GM21423 (cell line): Measurements from ENCODE around the gene SLC66A1.
"Not testable (repeated sequence)": the region's sequence is repeated elsewhere in the genome, so short reads cannot be mapped to it uniquely, and the experiment has no call there.

Source experiments
- ATAC-seq: cut with Tn5 transposase; IDR thresholded peaks from one replicate; pipeline ENCODE4 v1.9.1; 2021; ENCODE audit warnings: mild to moderate bottlenecking, moderate library complexity; ENCODE audit not compliant: unreplicated experiment

SLC66A1 gene, protein sequence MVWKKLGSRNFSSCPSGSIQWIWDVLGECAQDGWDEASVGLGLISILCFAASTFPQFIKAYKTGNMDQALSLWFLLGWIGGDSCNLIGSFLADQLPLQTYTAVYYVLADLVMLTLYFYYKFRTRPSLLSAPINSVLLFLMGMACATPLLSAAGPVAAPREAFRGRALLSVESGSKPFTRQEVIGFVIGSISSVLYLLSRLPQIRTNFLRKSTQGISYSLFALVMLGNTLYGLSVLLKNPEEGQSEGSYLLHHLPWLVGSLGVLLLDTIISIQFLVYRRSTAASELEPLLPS

DNA sequence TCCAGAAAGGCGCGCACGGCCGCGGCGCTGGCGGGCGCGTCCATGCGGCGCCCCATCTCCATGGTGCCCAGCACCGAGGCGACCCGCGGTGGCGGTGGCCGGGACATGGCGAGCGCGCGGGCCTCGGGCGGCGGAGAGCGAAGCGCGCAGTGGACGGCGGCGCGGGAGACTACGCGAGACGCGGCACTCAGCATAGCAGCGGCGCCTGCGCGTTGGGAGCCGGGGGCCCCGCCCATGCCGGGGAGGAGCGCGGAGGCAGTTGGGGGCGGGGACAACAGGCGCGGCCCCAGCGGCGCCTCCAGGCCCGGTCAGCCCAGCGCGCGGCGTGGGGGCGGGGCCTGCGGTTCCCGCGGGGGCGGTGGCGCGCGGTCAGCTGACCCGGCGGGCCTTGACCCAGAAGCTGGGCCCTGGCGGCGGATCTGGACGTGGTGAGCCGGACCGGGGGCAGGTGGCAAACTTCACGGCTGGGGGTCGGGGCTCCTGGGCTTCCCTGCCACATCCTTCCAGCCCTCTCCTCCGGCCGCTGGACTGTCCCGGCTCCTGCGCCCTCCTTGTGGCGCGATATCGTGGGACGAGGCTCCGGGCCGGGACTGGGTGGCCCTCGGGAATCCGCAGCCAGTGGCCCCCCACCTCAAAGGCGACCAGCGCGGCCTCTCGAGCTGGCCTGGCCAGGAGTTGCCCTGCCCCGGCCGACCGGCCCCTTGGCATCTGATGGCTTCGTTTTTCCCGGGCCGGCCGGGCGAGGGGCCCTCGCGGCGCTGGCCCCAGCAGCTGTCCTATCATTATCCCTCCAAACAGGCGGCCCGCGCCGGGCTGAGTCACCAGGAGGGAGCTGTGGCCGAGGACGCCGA lies at the start of gene SLC66A1, which contains the start of gene AKR7A2:
SLC66A1 (plus strand) TSS at position 396 of the 851 bp plus-strand sequence. CDS start 5,352 bp downstream, outside the sequence.
AKR7A2 (minus strand) TSS at position 214 of the 851 bp plus-strand sequence; CDS start at position 194, 20 bp downstream.
- ATAC-seq = peak; percentile 61

DNA sequence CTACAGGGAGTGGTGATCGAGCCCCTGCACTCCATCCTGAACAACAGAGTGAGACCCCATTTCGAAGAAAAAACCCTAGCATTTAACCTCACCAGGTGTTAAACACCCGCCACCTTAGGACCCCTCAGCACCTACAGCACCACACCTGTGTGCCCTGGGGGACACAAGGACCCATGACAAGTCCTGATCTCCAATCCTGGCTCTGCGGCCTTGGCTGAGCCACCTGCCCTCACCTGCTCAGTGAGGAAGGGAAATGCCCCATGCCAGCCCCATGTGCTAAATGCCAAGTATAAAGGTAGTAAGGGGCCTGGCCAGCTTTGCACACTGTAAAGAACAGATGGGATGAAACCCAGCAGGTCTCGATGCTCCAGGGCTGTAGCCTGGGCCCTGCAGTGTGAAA lies 49.4 kb upstream of the SLC66A1 start:
- no peak for ATAC-seq

DNA sequence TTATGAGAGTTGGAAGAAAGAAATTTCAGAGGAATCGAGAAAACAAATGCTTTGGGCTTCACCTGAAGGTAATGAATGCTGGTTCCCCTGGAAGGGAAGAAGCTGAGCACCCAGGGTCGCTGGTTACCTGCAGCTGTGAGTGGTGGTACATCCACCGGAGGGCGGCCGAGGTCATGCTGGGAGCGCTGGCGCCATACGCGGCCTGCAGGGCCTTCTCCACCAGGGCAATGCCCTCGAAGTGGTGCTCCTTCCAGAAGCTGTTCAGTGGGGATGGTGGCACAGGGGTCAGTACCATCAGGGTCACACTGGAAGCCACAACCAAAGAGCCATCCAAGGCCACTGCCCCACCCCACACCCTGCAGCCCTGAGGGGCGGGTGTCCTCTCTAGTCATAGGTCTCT lies 43.7 kb upstream of the SLC66A1 start:
- no peak for ATAC-seq

DNA sequence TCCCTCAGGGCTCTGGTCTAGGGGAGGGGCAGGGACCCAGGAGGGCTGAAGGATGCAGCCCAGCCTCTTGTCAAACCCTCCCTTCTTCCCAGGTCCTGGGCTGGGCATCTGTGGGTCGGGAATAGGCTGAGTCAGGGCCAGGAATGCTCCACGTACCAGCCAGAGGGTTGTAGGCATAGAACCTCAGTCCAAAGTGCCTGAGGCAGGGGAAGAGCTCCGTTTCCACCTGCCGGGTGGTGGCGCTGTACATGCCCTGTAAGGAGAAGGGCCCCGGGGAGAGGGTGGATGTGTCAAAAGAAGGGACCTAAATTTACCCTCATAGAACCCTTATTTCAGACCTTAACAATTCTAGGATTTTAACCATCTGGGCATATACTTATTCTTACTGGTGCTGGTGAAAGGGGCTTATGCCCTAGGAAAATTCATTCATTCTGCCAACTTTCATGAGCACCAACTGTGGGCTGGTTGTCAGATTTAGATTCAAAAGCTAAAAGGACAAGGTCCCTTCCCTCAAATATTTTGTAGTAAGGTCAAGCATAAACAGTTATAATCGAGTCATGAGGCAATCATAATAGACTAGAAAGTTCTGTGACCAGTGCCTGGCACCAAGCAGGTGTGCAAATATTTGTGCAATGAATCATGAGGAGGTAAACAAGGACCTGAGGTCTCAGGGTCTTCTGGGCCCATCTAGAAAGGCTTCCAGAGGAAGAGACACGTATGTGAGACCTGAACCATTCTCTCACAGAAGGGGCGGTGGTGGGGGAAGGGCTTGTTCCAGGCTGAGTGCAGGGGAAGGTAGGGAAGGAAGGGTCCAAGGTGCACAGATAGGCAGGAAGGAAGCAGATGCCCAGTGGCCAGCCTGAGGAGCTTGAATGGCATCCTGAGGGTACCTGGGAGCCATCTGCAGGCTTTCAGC lies 42.4 kb upstream of the SLC66A1 start:
- ATAC-seq = not testable (repeated sequence)

DNA sequence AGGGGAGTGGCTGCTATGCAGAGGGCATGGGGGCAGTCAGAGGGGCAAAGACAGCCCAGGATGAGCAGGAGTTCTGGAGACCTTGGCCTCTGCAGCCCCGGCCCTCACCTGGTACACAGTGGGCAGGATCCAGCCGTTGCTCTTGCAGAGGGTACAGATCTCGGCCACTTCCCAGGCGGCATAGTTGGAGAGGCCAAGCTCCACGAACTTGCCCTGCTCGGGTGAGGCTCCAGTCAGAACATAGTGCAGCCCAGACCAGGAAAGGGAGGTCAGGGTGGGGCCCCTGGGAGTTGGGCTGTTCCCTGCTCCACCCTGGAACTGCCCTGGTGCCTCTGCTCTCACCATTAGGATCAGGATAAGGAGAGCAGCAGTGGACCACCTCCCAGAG lies 41.8 kb upstream of the SLC66A1 start:
- not testable (repeated sequence) for ATAC-seq

DNA sequence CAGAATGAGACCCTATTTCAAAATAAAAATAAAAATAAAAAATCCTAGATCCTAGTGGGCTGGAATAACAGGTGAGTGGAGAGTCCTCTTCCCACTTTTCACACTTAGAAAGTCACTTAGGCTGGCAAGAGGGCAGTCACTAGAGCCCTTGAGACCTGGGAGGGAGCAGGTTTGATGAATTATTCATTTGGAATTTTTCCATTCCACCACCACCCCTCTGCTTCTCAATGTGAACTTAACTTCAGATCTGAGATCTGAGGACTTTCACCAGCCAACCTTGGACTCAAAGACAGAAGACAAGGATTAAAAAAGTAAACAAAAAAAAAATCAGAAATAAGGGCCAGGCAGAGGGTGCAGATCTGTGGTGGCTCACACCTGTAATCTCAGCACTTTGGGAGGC lies 40.1 kb upstream of the SLC66A1 start:
- ATAC-seq = no peak

DNA sequence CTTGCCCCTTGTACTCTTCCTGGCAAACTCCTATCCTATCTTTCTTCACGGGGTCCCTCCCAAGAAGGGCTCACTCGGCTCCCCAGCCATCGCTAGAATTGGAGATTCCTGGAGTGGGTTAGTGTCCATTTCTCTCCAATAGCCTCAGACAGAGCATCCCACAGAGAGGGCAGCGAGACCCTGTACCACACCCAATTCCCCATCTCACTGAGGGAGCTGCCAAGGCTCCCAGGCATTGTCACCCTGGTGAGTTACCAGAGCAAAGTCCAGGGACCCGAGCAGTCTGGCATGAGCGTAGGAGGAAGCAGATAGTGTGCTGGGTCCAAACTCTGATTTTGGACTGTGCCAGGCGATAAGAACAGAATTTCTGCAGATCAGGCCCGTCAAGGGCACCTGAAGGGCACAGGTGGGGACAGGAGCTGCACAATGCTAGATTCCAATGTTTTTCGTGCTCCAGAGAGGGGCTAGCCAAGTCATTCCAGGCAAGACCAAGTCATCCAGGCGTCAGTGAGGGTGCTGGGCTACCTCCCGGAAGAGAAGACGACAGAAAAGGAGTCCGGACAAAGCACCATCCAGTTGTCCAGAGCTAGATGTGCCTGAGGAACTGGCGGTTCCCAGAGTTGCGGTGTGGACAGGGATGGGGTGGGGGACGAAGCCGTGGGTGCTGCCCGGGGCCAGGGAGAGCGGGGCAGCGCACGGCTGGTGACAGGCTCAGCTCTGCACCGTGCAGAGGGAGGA lies 38.9 kb upstream of the SLC66A1 start:
- no peak for ATAC-seq

DNA sequence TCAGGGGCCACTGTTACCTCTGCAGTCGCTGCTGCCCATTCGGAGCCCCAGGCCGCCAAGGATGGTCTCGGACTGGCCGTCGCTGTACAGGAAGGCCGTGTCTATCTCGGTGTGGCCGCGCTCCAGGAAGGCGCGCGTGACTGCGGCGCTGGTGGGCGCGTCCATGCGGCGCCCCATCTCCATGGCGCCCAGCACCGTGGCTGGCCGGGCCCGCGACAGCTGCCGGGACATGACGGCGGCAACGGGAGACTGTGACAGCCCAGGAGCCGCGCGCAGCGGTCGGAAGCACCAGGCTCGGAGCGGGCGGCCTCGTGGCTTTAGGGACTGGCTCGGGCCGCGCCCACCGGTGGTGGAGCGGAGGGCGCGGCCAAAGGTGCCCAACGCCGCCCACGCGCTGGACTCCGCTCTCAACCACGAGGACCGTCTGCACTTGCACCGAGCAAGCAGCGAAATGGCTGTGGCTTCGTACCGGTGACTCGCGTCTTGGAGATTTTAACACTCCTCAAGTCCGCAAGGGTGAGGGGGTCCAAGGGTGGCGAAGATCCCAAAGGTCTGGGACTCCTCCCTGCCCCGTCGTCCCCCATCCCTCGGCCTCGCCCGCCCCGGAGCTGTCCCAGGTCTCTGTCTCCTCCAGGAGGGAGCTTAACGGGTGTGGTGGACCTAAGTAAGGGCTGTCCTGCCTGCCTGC lies 38.1 kb upstream of the SLC66A1 start:
- ATAC-seq = not testable (repeated sequence)

DNA sequence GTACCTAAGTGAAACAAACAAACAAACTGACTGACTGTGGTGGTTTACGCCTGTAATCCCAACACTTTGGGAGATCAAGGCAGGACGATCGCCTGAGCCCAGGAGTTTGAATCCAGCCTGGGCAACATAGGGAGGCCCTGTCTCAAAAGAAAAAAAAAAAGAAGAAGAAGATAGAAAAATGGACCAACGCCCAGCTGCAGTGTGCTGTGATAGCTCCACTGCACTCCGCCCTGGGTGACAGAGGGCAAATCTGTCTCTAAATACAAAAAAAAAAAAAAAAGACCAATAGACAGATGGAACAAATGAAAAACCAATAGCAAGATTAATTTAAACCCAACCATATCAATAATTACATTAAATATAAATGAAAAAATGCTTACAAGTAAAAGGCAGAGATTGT lies 37.5 kb upstream of the SLC66A1 start:
- no peak for ATAC-seq

DNA sequence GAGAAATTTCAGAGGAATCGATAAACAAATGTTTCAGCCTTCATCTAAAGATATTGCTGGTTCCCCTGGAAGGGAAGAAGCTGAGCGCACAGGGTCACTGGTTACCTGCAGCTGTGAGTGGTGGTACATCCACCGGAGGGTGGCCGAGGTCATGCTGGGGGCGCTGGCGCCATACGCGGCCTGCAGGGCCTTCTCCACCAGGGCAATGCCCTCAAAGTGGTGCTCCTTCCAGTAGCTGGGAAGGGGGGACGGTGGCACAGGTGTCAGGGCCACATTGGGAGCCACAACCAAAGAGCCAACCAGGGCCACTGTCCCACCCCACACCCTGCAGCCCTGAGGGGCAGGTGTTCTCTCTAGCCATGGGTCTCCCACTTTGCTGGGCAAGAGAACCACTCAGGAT lies 28.2 kb upstream of the SLC66A1 start:
- no peak for ATAC-seq

DNA sequence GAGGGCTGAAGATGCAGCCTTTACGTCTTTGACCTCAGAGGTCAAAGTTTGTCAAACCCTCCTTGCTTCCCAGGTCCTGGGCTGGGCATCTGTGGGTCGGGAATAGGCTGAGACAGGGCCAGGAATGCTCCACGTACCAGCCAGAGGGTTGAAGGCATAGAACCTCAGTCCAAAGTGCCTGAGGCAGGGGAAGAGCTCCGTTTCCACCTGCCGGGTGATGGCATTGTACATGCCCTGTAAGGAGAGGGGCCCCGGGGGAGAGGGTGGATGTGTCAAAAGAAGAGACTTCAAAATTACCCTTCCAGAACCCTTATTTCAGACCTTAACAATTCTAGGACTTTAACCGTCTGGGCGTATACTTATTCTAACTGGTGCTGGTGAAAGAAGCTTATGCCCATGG lies 27.2 kb upstream of the SLC66A1 start:
- ATAC-seq = no peak

DNA sequence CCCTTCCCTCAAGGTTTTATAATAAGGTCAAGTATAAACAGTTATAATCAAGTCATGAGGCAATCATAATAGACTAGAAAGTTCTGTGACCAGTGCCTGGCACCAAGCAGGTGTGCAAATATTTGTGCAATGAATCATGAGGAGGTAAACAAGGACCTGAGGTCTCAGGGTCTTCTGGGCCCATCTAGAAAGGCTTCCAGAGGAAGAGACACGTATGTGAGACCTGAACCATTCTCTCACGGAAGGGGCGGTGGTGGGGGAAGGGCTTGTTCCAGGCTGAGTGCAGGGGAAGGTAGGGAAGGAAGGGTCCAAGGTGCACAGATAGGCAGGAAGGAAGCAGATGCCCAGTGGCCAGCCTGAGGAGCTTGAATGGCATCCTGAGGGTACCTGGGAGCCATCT lies 26.8 kb upstream of the SLC66A1 start:
- not testable (repeated sequence) for ATAC-seq

DNA sequence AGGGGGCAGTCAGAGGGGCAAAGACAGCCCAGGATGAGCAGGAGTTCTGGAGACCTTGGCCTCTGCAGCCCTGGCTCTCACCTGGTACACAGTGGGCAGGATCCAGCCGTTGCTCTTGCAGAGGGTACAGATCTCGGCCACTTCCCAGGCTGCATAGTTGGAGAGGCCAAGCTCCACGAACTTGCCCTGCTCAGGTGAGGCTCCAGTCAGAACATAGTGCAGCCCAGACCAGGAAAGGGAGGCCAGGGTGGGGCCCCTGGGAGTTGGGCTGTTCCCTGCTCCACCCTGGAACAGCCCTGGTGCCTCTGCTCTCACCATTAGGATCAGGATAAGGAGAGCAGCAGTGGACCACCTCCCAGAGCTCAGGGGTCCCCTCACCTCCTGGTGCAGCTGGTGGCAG lies 26.3 kb upstream of the SLC66A1 start:
- not testable (repeated sequence) for ATAC-seq

DNA sequence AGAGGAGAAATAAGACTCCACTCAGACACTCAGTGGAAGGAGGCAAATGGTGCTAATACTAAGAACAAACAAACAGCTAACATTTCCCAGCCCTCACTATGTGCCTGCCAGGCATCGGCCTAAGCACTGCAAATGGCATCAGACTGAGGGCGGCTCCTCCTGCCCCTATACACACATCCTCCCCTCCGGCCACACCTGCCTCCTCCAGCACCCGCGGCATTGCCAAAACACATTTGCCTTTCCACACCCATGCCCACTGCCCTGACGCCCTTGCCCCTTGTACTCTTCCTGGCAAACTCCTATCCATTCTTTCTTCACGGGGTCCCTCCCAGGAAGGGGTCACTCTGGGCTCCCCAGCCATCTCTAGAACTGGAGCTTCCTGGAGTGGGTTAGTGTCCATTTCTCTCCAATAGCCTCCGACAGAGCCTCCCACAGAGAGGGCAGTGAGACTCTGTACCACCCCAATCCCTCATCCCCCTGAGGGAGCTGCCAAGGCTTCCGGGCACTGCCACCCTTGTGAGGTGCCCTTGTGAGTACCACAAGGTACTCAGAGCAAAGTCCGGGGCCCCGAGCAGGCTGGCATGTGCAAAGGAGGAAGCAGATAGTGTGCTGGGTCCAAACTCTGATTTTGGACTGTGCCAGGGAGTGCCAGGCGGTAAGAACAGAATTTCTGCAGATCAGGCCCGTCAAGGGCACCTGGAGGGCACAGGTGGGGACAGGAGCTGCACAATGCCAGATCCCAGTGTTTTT lies 24.5 kb upstream of the SLC66A1 start:
- no peak for ATAC-seq

DNA sequence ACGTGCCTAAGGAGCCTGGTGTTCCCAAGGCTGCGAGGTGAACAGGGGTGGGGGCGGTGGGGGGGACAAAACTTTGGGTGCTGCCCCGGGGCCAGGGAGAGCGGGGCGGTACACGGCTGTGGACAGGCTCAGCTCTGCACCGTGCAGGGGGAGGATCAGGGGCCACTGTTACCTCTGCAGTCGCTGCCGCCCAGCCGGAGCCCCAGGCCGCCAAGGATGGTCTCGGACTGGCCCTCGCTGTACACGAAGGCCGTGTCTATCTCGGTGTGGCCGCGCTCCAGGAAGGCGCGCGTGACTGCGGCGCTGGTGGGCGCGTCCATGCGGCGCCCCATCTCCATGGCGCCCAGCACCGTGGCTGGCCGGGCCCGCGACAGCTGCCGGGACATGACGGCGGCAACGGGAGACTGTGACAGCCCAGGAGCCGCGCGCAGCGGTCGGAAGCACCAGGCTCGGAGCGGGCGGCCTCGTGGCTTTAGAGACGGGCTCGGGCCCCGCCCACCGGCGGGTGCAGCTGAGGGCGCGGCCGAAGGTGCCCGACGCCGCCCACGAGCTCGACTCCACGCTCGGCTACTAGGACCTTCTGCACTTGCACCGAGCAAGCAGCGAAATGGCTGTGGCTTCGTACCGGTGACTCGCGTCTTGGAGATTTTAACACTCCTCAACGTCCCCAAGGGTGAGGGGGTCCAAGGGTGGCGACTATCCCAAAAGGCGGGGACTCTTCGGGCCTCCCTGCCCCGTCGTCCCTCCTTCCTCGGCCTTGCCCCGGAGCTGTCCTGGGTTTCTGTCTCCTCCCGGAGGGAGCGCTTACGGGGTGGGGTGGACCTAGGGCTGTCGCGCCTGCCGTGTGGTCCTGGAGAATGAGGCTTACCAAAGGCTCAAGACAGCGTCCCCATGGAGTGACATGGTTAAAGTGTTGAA lies 23.5 kb upstream of the SLC66A1 start, which contains the start of gene AKR7A3:
AKR7A3 (minus strand) TSS at position 447 of the 918 bp plus-strand sequence; CDS start at position 386, 61 bp downstream.
- not testable (repeated sequence) for ATAC-seq

DNA sequence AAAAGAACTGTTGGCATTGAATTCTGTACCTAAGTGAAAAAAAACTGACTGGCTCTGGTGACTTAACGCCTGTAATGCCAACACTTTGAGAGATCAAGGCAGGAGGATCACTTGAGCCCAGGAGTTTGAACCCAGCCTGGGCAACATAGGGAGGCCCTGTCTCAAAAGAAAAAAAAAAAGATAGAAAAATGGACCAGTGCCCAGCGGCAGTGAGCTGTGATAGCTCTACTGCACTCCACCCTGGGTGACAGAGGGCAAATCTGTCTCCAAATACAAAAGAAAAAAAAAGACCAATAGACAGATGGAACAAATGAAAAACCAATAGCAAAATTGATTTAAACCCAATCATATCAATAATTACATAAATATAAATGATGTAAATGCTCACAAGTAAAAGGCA lies 22.9 kb upstream of the SLC66A1 start:
- ATAC-seq = no peak

DNA sequence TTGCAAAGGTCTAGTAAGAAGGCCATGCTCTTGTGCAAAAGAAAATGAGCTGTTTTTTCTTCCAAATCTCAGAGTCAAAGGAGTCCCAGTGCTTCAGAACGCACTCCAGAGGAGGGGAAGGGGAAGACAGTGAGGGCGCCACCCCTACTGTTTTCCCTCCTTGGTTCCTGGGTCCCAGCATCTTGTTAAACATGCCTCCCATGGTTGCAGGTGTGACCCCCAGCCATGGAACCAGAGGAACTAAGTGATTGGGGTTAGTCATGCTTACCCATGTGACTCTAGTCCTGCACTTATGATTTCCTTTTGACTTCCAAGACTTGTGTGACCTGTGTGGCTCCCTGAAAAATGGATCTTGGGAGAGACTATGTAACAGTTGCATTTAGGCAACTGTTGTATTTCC lies 17.5 kb upstream of the SLC66A1 start:
- ATAC-seq = no peak

DNA sequence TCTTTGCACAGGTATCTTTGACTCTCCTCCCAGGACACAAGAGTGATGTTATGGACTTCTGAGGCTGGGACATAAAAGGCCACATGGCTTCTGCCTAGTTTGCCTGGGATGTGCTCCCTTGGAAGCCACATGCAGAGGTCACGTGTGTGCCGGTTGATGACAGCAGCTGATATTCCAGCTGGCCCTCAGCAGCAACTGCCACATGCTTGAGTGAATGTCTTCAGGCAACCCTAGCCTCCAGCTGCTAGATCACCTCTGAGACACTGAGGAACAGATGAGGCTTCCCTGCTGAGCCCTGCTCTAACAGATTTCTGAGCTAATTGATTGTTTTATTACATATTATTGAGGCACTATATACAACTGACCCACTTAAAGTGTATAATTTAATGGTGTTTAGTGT lies 11.9 kb upstream of the SLC66A1 start:
- no peak for ATAC-seq
